ENCODE measurements around the gene RFX1.

- no peak for TF ChIP-seq CTCF (conservative IDR thresholded peaks at IDR 0.05)
- no peak for TF ChIP-seq EZH2 (IDR thresholded peaks at IDR 0.05; ENCODE audit: low read depth)
Measured at GRCh38 chr19:13954185-13954584, 51.9 kb downstream of the RFX1 start.

Measured in PC-9 (cell line).